HepG2 (cell line): ENCODE measurements around the gene TOR4A. TPM values are rescaled to one million over a fixed set of nuclear protein-coding genes. Genes with fewer than 3 reads are reported as not detected.

Experiments
- ARID2 ChIP-seq: sonication (generic); formaldehyde crosslinking; IDR thresholded peaks from 2 replicates; pipeline ENCODE4 v1.8.1; 2022; ENCODE audit warnings: mild to moderate bottlenecking, missing genetic modification reagents, borderline replicate concordance
- CREM ChIP-seq, 2 experiments: sonication (generic) in 1 of 2; formaldehyde crosslinking in 1 of 2; IDR thresholded peaks; 2 replicates each; pipeline versions ENCODE4 v1.4.0 to v1.6.1; 2016 to 2020; ENCODE audit warnings: antibody characterized with exemption in 1 of 2, mild to moderate bottlenecking in 1 of 2, missing genetic modification reagents in 1 of 2
- EEA1 ChIP-seq: sonication (generic); formaldehyde crosslinking; IDR thresholded peaks from 2 replicates; pipeline ENCODE4 v1.5.1; 2020; ENCODE audit warnings: mild to moderate bottlenecking, missing genetic modification reagents, borderline replicate concordance
- ELF4 ChIP-seq: sonication (generic); formaldehyde crosslinking; IDR thresholded peaks from 2 replicates; pipeline ENCODE4 v1.5.0; 2020; ENCODE audit warnings: missing genetic modification reagents, mild to moderate bottlenecking, moderate library complexity, borderline replicate concordance
- FOXA1 ChIP-seq, 2 experiments: fragments of 450-650 bp in 1 of 2; sonication (generic) in 1 of 2; formaldehyde crosslinking in 1 of 2; IDR thresholded peaks; 2 replicates each; pipeline versions ENCODE4 v1.4.0 to v1.6.1; 2016 to 2020; ENCODE audit warnings: missing genetic modification reagents in 1 of 2
- FOXK2 ChIP-seq: fragments of 450-650 bp; IDR thresholded peaks from 2 replicates; pipeline ENCODE4 v1.6.1; 2016
- GPN1 ChIP-seq: sonication (generic); formaldehyde crosslinking; IDR thresholded peaks from 2 replicates; pipeline ENCODE4 v1.5.1; 2020; ENCODE audit warnings: missing genetic modification reagents, borderline replicate concordance
- HDAC1 ChIP-seq: sonication (generic); formaldehyde crosslinking; IDR thresholded peaks from 2 replicates; pipeline ENCODE4 v1.5.1; 2020; ENCODE audit warnings: mild to moderate bottlenecking, missing genetic modification reagents
- HOXA5 ChIP-seq: sonication (generic); formaldehyde crosslinking; IDR thresholded peaks from 2 replicates; pipeline ENCODE4 v1.4.0; 2020; ENCODE audit warnings: missing genetic modification reagents
- KLF12 ChIP-seq: sonication (generic); formaldehyde crosslinking; IDR thresholded peaks from 2 replicates; pipeline ENCODE4 v1.4.0; 2020; ENCODE audit warnings: missing genetic modification reagents, borderline replicate concordance
- MBD4 ChIP-seq: IDR thresholded peaks from 2 replicates; pipeline ENCODE4 v1.6.1; 2012; ENCODE audit warnings: low read length, inconsistent platforms, borderline replicate concordance
- MXD4 ChIP-seq: IDR thresholded peaks from 2 replicates; pipeline ENCODE4 v1.6.1; 2016; ENCODE audit warnings: mild to moderate bottlenecking, missing biosample characterization, missing genetic modification reagents
- NFYB ChIP-seq: sonication (generic); formaldehyde crosslinking; IDR thresholded peaks from 2 replicates; pipeline ENCODE4 v1.4.0; 2020; ENCODE audit warnings: missing genetic modification reagents
- PAF1 ChIP-seq: IDR thresholded peaks from 2 replicates; pipeline ENCODE4 v1.6.1; 2016; ENCODE audit warnings: missing genetic modification reagents, missing compliant biosample characterization
- SMC3 ChIP-seq: IDR thresholded peaks from 2 replicates; pipeline ENCODE4 v1.6.1; 2011; ENCODE audit warnings: low read length, improper control_type of control experiment
- SP5 ChIP-seq: IDR thresholded peaks from 2 replicates; pipeline ENCODE4 v1.6.1; 2016; ENCODE audit warnings: low read depth, borderline replicate concordance
- TCF12 ChIP-seq, 2 experiments: fragments of 450-650 bp in 1 of 2; sonication (generic) in 1 of 2; formaldehyde crosslinking in 1 of 2; IDR thresholded peaks; 2 replicates each; pipeline versions ENCODE4 v1.6.1 to v1.8.0; 2017 to 2022; ENCODE audit warnings: antibody characterized with exemption in 1 of 2, mild to moderate bottlenecking in 1 of 2, missing genetic modification reagents in 1 of 2, moderate library complexity in 1 of 2
- ZBTB2 ChIP-seq: sonication (generic); formaldehyde crosslinking; IDR thresholded peaks from 2 replicates; pipeline ENCODE4 v1.8.0; 2022; ENCODE audit warnings: low read depth, missing genetic modification reagents
- ZFP62 ChIP-seq: sonication (generic); formaldehyde crosslinking; IDR thresholded peaks from 2 replicates; pipeline ENCODE4 v1.4.0; 2020; ENCODE audit warnings: missing genetic modification reagents
- ZMAT5 ChIP-seq: sonication (generic); formaldehyde crosslinking; IDR thresholded peaks from 2 replicates; pipeline ENCODE4 v1.5.0; 2020; ENCODE audit warnings: mild to moderate bottlenecking, low read depth, missing genetic modification reagents, borderline replicate concordance
- ZNF3 ChIP-seq: IDR thresholded peaks from 2 replicates; pipeline ENCODE4 v1.7.0; 2017; ENCODE audit warnings: inconsistent platforms
- ZNF354B ChIP-seq: sonication (generic); formaldehyde crosslinking; IDR thresholded peaks from 2 replicates; pipeline ENCODE4 v1.8.0; 2022; ENCODE audit warnings: mild to moderate bottlenecking, missing genetic modification reagents
- ZNF446 ChIP-seq: sonication (generic); formaldehyde crosslinking; IDR thresholded peaks from 2 replicates; pipeline ENCODE4 v1.5.0; 2020; ENCODE audit warnings: mild to moderate bottlenecking, missing genetic modification reagents
- ZSCAN12 ChIP-seq: sonication (generic); formaldehyde crosslinking; IDR thresholded peaks from 2 replicates; pipeline ENCODE4 v1.9.0; 2021; ENCODE audit warnings: mild to moderate bottlenecking, missing genetic modification reagents
- polyA plus RNA-seq, 8 experiments: library from polyadenylated mRNA; depleted of rRNA in 3 of 8; stranded (reverse) in 7 of 8; unstranded in 1 of 8; fragments of >200 nt; fragmentation: Illumina TruSeq in 4 of 8; extraction: Trizol in 4 of 8; gene quantifications; 2 replicates each; pipeline versions ENCODE4 v1.2.1 to v1.2.3, GENCODE V29; 2011 to 2016; ENCODE audit warnings: low read depth in 4 of 8, missing spikeins in 1 of 8, mixed read lengths in 1 of 8; ENCODE audit not compliant: insufficient read depth in 1 of 8
- total RNA-seq, 5 experiments: library from RNA; depleted of rRNA; stranded (reverse); fragments of >200 nt; fragmentation: Illumina TruSeq; extraction: Trizol; gene quantifications; 2 replicates each; pipeline ENCODE4 v1.2.3, GENCODE V29; 2016; ENCODE audit warnings: low read depth in 1 of 5
- TF ChIP-seq, protein P1 (sequence below): sonication (generic); formaldehyde crosslinking; IDR thresholded peaks from 2 replicates; pipeline ENCODE4 v1.5.0; 2020; ENCODE audit warnings: mild to moderate bottlenecking, missing genetic modification reagents
- TF ChIP-seq, protein P2 (sequence below): sonication (generic); formaldehyde crosslinking; IDR thresholded peaks from 2 replicates; pipeline ENCODE4 v1.4.0; 2020; ENCODE audit warnings: mild to moderate bottlenecking, low read depth, missing genetic modification reagents

The TOR4A gene
- total and polyA plus RNA-seq, 2 of the 13 experiments (the other 11 are each of a cell fraction or from before 2014, with no cell fraction given) = 11.1 to 14.2 TPM

- TF ChIP-seq GPN1 (CRISPR knock-in tag) (no peak), ZNF354B (no peak), ZBTB2 (CRISPR knock-in tag) (no peak; the same call in 1 of the 2 replicates), FOXK2 (no peak), TCF12 (IDR thresholded peaks at IDR 0.05) (no peak), TCF12 (CRISPR knock-in tag; IDR thresholded peaks at IDR 0.05) (no peak), HOXA5 (CRISPR knock-in tag) (peak; percentile 48), HDAC1 (CRISPR knock-in tag) (no peak), FOXA1 (IDR thresholded peaks at IDR 0.05) (no peak), FOXA1 (CRISPR knock-in tag; IDR thresholded peaks at IDR 0.05) (peak; percentile 38; the same call in 1 of the 2 replicates), MBD4 (no peak), ELF4 (CRISPR knock-in tag) (no peak), ZSCAN12 (CRISPR knock-in tag) (no peak), KLF12 (CRISPR knock-in tag) (0 out of 2 replicates have a peak, but pooled peaks have one; percentile 17), ARID2 (no peak), MXD4 (CRISPR knock-in tag) (peak; percentile 37; the same call in 1 of the 2 replicates), EEA1 (CRISPR knock-in tag) (no peak), ZFP62 (CRISPR knock-in tag) (0 out of 2 replicates have a peak, but pooled peaks have one; percentile 40), PAF1 (CRISPR knock-in tag) (no peak), SP5 (0 out of 2 replicates have a peak, but pooled peaks have one; percentile 37), ZNF3 (CRISPR knock-in tag) (no peak), SMC3 (no peak), ZNF446 (CRISPR knock-in tag) (no peak), CREM (IDR thresholded peaks at IDR 0.05) (peak; percentile 63), CREM (CRISPR knock-in tag; IDR thresholded peaks at IDR 0.05) (no peak), ZMAT5 (CRISPR knock-in tag) (no peak), NFYB (CRISPR knock-in tag) (peak; percentile 96)
- TF ChIP-seq, protein P1, sequence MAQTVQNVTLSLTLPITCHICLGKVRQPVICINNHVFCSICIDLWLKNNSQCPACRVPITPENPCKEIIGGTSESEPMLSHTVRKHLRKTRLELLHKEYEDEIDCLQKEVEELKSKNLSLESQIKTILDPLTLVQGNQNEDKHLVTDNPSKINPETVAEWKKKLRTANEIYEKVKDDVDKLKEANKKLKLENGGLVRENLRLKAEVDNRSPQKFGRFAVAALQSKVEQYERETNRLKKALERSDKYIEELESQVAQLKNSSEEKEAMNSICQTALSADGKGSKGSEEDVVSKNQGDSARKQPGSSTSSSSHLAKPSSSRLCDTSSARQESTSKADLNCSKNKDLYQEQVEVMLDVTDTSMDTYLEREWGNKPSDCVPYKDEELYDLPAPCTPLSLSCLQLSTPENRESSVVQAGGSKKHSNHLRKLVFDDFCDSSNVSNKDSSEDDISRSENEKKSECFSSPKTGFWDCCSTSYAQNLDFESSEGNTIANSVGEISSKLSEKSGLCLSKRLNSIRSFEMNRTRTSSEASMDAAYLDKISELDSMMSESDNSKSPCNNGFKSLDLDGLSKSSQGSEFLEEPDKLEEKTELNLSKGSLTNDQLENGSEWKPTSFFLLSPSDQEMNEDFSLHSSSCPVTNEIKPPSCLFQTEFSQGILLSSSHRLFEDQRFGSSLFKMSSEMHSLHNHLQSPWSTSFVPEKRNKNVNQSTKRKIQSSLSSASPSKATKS (CRISPR knock-in tag) = no peak
- TF ChIP-seq, protein P2, sequence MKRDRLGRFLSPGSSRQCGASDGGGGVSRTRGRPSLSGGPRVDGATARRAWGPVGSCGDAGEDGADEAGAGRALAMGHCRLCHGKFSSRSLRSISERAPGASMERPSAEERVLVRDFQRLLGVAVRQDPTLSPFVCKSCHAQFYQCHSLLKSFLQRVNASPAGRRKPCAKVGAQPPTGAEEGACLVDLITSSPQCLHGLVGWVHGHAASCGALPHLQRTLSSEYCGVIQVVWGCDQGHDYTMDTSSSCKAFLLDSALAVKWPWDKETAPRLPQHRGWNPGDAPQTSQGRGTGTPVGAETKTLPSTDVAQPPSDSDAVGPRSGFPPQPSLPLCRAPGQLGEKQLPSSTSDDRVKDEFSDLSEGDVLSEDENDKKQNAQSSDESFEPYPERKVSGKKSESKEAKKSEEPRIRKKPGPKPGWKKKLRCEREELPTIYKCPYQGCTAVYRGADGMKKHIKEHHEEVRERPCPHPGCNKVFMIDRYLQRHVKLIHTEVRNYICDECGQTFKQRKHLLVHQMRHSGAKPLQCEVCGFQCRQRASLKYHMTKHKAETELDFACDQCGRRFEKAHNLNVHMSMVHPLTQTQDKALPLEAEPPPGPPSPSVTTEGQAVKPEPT (CRISPR knock-in tag) = no peak; the same call in 1 of the 2 replicates
Measured at GRCh38 chr9:137240841-137241489, 36.6 kb upstream of the TOR4A start, which contains the start of gene TUBB4B (continued).
